ENCODE results near the gene ADNP. TPM values are rescaled to one million over a fixed set of nuclear protein-coding genes. Genes with fewer than 3 reads are reported as not detected.

Gene ADNP
- polyA plus RNA-seq, 2 of the 4 experiments (the other 2 are of a cell fraction) = 36.7 to 37.2 TPM

DNA sequence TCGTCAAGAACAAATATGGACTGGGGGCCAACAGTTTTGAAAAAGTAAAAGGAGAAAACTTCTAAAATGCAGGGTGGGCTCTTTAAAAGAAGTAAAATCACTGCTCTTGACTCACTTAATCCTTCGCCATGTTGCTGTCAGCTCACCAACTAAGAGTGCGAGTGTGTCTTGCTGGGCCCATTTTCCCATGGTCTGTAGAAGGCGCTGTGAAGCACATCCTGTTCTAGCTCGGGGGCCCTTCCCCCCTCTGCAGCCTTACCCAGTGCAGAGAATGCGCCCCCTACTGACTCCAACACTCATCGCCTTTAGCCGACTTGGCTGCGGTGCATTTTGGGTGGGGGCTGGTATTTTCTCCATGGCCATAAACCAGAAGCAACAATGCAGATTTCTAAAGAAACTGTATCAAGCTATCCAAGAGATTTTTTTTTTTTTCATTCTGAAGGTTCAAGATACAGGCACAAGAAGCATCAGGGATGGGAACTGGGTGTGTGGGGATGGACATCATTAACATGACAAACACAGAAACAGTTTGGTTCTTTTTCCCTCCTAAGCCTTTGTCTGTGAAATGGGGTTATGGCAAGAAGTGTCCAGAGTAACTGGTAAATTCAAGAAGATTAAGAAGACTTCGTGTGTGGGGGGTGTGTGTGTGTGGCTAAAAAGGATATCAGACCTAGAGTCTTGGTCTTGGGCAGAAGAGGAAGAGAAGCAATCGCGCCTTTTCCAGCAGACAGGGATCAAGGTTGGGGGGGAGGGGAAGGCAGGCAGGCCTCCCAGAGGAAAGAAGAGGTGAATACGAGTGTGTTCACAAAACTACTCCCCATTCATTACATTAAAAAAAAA lies 1.7 kb downstream of the ADNP start (continued):
- no peak for TF ChIP-seq NFE2L2 (conservative IDR thresholded peaks at IDR 0.05; ENCODE audit: low read length)
- TF ChIP-seq JUN (IDR thresholded peaks at IDR 0.05) = 0 out of 5 replicates have a peak, but pooled peaks of 1 of the 2 experiments have one; percentile 41
- TF ChIP-seq RNF2 (IDR thresholded peaks at IDR 0.05; ENCODE audit: borderline replicate concordance, low read depth) = no peak
- no peak for TF ChIP-seq POLR2AphosphoS2 (conservative IDR thresholded peaks at IDR 0.05; ENCODE audit: low read length)
- TF ChIP-seq BHLHE40 (IDR thresholded peaks at IDR 0.05; ENCODE audit: low read depth, low read length) = no peak
- TF ChIP-seq MAZ (IDR thresholded peaks at IDR 0.05; ENCODE audit: borderline replicate concordance, low read depth, low read length) = peak; percentile 85; the same call in 1 of the 2 replicates
- TF ChIP-seq, protein P1, sequence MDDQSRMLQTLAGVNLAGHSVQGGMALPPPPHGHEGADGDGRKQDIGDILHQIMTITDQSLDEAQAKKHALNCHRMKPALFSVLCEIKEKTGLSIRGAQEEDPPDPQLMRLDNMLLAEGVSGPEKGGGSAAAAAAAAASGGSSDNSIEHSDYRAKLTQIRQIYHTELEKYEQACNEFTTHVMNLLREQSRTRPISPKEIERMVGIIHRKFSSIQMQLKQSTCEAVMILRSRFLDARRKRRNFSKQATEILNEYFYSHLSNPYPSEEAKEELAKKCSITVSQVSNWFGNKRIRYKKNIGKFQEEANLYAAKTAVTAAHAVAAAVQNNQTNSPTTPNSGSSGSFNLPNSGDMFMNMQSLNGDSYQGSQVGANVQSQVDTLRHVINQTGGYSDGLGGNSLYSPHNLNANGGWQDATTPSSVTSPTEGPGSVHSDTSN (IDR thresholded peaks at IDR 0.05) = no peak
- no peak for TF ChIP-seq TFCP2L1 (CRISPR knock-in tag; IDR thresholded peaks at IDR 0.05)
- TF ChIP-seq ZNF302 (CRISPR knock-in tag; IDR thresholded peaks at IDR 0.05) = no peak

DNA sequence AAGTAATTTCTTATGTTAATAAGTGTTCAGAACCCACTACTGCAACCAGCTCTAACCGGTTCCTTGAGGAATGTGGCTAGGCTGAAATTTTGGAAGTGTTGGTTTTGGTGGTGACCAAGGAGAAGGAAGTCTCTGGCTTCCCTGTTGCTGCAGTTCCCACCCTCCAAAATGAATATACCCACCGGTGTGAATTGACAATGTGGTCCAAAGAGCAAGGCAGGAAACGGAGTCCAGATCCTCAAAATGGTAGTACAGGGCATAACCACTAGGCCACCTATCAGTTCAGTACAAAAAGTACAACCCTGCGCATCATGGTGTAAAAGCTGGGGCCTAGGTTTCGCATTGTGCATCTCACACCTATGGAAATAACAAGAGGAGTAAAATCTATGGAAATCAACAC lies 2.8 kb downstream of the ADNP start:
- Histone ChIP-seq H3K9me3 (no peaks in the 10 kb centered on the region), H3K27ac (no peak overlapping the region), H3K4me2 (peak overlapping the region; percentile 96), H3K4me3 (peak overlapping the region; percentile 83; the same call in 1 of the 3 replicates), H3K4me1 (peaks cover 40% of the 10 kb centered on the region)
- ATAC-seq = no peak
- WGBS (ENCODE audit: missing lambda C conversion rate) = 71% methylated on average over 5 of the region's 5 CpGs
- DNase-seq (ENCODE audit: low read depth in 1 of 2, low spot score in 1 of 2) = no peak
- TF ChIP-seq CHD4 (IDR thresholded peaks at IDR 0.05; ENCODE audit: borderline replicate concordance) = no peak
- ChIA-PET CTCF (interaction anchor here (0.8 to 14.1 kb wide), 19 partner anchors 11 to 282 kb away, joined by 3 to 187 read pairs (median 6); partner anchors contain the start of gene BCAS4), POLR2A (interaction anchor here (1.3 kb wide), 1 partner anchor 12 kb away, joined by 3 read pairs; no protein-coding TSS in a partner anchor)
- no peak for FAIRE-seq

DNA sequence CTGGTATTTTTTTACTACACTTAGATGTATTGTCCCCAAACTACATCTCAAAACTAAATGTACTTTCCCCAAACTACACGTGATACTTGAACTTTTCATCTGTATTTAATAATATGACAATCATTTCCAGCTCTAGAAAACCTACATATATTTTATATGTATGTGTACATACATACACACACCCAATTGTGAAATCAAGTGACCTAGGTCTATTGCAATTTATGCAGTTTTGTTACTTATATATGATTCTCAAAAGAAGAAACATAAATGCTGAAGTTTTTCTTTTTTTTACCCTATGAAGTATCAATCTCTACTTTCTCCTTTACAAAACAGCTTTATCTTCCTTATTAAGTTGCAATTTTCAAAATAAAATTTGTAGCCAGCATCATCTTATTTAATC lies 4.7 kb downstream of the ADNP start:
- no peak for DNase-seq (ENCODE audit: low read depth in 1 of 2, low spot score in 1 of 2)
- no peak for ATAC-seq
- ChIA-PET CTCF (interaction anchor here (1.0 to 14.1 kb wide), 3 partner anchors 11 to 133 kb away, joined by 4 to 187 read pairs (median 167); partner anchors contain the start of gene BCAS4), POLR2A (no interaction called here)
- no peak overlapping the region for H3K4me3 ChIP-seq
- TF ChIP-seq GATA3 (IDR thresholded peaks at IDR 0.05; ENCODE audit: borderline replicate concordance) = no peak
- TF ChIP-seq SMC3 (IDR thresholded peaks at IDR 0.05) = no peak
- no peak for TF ChIP-seq EP300 (IDR thresholded peaks at IDR 0.05)
- TF ChIP-seq ATOH8 (CRISPR knock-in tag; IDR thresholded peaks at IDR 0.05; ENCODE audit: low read depth) = no peak
- TF ChIP-seq, protein P2, sequence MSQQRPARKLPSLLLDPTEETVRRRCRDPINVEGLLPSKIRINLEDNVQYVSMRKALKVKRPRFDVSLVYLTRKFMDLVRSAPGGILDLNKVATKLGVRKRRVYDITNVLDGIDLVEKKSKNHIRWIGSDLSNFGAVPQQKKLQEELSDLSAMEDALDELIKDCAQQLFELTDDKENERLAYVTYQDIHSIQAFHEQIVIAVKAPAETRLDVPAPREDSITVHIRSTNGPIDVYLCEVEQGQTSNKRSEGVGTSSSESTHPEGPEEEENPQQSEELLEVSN (IDR thresholded peaks at IDR 0.05; ENCODE audit: borderline replicate concordance, low read depth) = no peak
- no peak for TF ChIP-seq MAZ (IDR thresholded peaks at IDR 0.05; ENCODE audit: borderline replicate concordance, low read depth, low read length)
- no peak for TF ChIP-seq CBX2 (IDR thresholded peaks at IDR 0.05; ENCODE audit: borderline replicate concordance, low read depth)
- no peak for TF ChIP-seq FOSL2 (IDR thresholded peaks at IDR 0.05)
- no peak for TF ChIP-seq FOSL2 (CRISPR knock-in tag; IDR thresholded peaks at IDR 0.05)
- TF ChIP-seq RFX5 (IDR thresholded peaks at IDR 0.05) = no peak
- TF ChIP-seq NFE2L2 (conservative IDR thresholded peaks at IDR 0.05; ENCODE audit: low read length) = no peak
- FAIRE-seq = no peak
- 74% methylated on average over 1 of the region's 1 CpG for WGBS (ENCODE audit: missing lambda C conversion rate)
- peaks cover 37% of the 10 kb centered on the region for H3K4me1 ChIP-seq
- peak overlapping the region; percentile 96; the same call in 2 of the 3 replicates for H3K4me2 ChIP-seq
- no peaks in the 10 kb centered on the region for H3K9me3 ChIP-seq
- no peak overlapping the region for H3K27ac ChIP-seq
